HL-60/S4 (cell line): ENCODE measurements around the gene IDH2.
"Not testable (repeated sequence)": the region's sequence is repeated elsewhere in the genome, so short reads cannot be mapped to it uniquely, and the experiment has no call there.

Experiments
- in situ Hi-C: fragments of 300-500 bp; cut with MboI; formaldehyde crosslinking; loops from 2 replicates; pipeline ENCODE4 v1.14.3; 2022; ENCODE audit warnings: low sequenced_read_pairs

IDH2 gene

DNA sequence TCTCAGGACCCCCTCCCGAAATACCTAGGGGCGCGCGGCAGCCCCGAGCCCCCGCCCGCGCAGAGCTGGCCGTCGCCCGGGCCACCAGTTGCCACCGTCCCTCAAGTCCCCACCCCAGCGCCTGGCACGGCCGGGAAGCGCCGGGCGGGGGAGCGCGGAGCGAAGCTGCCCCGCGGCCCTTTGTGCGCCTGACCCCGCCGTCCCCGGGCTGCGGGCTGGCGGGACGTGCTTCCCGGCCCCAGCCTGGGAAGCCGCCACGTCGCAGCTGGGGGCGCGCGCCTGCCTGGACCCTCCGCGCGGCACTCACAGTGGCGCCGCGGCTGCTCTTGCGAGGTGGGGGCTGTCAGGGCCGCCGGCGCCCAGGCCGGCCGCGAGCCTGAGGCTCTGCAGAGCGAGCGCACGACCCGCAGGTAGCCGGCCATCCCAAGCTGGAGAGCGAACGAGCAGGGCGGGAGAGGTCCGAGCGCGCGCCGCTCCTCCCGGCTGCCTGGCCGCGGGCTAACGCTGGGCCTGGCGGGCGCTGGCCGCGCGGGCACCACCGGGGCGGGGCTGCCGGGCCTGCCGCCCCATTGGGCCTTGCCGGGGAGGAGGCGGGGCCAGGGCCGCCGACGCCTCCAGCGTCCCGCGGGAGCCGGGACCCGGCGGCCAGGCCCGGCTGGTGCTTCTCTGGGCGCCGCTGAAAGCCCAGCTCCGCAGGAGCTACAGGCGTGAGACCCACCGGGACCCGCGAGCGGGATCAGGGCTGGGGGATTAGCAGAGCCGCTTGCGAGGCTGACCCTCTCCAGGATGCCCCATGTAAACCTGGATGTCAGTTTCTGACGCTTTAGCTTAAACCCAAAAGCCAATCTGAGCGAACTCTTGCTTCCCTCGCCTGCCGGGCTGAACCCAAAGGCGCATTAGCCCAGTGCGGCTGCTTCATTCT lies at the start of gene IDH2:
Gene IDH2, minus strand, starts transcription at position 500 of the 922 bp plus-strand sequence. Its CDS starts 78 bp downstream, at position 422.
- in situ Hi-C loops = no loop called here

DNA sequence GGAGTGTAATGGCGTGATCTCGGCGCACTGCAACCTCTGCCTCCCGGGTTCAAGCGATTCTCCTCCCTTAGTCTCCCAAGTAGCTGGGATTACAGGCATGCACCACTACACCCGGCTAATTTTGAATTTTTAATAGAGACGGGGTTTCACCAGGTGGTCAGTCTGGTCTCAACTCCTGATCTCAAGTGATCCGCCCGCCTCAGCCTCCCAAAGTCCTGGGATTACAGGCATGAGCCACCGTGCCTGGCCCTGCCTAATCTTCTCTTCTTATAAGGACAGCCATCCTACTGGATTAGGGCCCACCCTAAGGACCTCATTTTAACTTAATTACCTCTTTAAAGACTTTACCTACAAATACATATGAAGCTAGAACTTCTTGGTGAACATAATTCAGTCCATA lies 48.3 kb upstream of the IDH2 start:
- in situ Hi-C loops = not testable (repeated sequence)

DNA sequence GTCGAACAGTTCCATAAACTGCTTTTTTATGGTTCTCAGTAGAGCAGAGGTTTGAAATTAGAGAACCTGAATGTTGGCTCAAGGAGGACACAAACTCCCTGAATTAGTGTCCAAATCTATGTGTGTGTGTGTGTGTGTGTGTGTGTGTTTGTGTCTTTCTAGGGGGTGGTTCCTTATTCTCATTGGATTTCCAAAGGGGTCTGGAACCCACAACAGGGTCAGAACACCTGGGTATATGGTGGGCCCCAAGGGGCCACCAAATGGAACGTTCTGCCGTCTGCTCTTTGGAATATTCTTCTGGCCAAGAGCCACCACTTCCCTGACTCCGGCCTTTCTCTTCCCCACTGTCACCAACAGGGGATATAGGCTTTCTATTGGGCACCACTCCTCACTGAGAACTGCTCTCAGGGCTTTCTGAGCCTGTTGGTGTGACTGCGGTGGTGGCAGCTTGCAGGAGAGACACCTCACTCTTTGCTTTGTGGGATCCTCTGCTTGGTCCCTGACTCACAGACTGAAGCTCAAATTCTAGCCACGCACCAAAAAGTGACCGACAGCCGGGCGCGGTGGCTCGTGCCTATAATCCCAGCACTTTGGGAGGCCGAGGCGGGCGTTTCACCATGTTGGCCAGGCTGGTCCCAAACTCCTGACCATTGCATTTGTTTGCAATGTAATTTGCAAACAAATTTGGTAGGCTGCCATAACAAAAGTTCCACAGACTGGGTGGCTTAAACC lies 47.5 kb upstream of the IDH2 start:
- in situ Hi-C loops = no loop called here

DNA sequence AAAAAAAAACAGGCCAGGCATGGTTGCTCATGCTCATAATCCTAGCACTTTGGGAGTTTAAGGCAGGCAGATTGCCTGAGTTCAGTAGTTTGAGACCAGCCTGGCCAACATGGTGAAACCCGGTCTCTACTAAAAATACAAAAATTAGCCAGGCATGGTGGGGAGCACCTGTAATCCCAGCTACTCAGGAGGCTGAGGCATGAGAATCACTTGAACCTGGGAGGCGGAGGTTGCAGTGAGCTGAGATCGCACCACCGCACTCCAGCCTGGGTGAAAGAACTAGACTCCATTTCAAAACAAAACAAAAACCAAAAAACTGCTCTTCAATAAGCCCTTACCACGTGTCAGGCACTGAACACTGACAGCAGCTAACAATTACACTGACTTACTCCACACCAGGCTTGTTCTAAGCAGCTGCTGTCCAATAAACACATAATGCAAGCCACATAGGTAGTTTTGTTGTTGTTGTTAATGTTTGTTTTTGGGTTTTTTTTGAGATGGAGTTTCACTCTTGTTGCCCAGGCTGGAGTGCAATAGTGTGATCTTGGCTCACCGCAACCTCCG lies 44.0 kb upstream of the IDH2 start:
- in situ Hi-C loops = not testable (repeated sequence)

DNA sequence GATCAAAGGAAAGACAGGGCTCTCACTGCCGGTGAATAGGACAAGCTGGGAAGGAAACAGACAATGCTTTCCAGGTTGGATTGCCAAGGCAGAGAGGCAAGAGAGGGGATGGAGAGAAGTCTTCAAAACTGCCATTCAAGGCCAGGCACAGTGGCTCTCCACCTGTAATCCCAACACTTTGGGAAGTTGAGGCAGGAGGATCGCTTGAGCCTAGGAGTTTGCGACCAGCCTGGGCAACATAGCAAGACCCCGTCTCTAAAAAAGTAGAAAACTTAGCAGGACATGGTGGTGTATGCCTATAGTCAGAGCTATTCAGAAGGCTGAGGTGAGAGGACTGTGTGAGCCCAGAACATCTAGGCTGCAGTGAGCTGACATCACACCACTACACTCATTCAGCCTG lies 43.5 kb upstream of the IDH2 start:
- in situ Hi-C loops = no loop called here

DNA sequence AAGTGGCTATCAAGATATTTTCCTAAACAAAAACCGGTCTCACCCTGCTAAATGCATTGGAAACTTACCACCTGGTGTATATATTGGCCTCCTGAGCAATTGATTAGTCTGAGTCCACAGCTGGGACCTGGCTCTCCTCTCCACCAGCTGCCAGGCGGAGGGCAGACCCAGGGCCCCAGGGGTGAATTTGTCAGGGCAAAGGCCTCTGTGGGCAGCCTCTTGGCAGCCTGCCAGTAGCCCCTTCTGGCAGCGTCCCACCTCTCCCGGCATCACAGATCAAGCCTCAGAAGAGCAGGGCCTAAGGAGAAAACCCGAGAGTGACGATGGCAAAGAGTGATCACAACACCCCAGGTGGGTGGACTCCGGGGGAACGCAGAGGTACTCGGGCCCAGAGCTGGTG lies 43.0 kb upstream of the IDH2 start:
- in situ Hi-C loops = no loop called here

DNA sequence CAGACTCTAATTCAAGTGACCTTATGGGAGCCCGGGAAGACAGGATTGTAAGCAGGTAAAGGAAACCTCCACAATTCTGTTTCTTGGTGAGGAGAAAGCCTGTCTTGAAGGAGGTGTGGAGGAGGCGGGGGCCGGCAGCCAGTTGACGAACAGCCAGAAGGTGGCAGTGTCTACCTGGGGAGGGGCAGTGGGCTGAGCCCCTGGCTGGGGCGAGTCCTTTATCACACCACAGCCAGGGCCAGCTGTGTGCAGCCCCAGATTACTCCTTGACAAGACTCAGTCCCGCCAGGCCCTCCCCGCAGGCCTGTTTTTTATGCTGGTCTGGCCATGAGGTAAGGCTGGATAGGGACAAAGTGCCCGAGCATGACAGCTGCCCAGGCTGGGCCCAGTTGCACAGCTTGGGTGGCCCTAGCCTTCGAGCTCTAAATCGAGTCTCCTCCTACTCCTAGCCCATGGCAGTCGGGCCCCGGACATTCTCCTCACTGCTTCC lies 40.9 kb upstream of the IDH2 start:
- in situ Hi-C loops = no loop called here

DNA sequence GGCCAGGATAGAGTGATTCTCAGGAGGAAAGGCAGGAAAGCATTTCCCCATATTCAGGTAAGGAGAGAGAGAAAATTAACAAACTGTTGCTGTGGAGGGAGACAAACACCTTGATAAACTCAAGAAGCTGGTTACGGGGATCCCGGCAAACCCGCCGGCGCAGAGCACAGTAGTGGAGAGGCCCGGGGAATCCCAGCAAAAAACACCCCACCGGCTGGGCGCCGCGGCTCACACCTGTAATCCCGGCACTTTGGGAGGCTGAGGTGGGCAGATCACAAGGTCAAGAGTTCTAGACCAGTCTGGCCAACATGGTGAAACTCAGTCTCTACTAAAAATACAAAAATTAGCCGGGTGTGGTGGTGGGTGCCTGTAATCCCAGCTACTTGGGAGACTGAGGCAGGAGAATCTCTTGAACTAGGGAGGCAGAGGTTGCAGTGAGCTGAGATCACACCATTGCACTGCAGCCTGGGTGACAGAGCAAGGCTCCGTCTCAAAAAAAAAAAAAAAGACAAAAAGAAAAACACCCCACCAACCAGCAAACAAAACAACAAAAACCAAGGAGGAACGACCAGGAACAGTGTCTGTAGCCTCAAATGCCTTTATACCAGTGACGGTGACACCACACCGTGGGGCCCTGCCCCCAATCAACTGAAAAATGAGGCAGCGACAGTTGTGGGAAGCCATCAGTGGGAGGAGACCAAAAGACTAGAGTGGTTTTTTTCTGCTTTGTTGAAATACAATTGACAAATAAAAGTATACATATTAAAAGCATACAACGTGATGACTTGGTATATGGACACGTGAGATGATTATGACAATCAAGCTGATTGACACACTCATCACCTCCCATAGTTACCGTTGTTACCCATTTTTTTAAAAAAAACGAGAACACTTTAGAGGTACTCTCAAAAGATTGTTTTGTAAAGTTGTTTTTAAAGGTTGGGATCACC lies 40.2 kb upstream of the IDH2 start:
- in situ Hi-C loops = no loop called here

DNA sequence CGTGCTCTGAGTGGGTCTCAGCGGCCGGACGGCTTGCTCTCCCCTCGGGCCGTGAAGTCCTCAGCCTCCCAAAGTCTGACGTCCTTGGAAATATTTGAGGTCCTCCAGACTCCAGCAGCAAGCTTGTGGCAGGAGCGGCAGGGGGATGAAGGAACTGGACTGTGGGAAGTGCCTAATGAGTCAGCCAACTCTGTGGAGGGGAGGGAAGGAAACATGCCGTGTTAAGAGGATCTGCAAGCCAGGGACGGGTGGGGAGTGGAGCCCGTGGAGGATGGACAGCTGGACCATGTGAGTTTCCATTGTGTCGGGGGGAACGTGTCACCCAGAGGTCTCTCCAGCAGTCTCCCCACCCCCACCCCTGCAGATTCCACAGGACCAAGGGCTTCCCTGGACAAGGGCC lies 39.4 kb upstream of the IDH2 start:
- in situ Hi-C loops = no loop called here

DNA sequence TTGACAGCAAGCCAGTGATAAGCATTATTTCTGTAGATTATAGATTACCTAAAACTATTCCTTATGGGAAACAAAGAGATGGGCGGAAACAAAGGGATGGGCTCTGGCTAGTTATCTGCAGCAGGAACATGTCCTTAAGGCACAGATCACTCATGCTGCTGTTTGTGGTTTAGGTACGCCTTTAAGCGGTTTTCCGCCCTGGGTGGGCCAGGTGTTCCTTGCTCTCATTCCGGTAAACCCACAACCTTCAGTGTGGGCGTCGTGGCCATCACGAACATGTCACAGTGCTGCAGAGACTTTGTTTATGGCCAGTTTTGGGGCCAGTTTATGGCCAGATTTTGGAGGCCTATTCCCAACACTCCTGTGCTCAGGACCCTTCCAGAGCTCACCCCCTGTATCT lies 37.3 kb upstream of the IDH2 start:
- in situ Hi-C loops = not testable (repeated sequence)

DNA sequence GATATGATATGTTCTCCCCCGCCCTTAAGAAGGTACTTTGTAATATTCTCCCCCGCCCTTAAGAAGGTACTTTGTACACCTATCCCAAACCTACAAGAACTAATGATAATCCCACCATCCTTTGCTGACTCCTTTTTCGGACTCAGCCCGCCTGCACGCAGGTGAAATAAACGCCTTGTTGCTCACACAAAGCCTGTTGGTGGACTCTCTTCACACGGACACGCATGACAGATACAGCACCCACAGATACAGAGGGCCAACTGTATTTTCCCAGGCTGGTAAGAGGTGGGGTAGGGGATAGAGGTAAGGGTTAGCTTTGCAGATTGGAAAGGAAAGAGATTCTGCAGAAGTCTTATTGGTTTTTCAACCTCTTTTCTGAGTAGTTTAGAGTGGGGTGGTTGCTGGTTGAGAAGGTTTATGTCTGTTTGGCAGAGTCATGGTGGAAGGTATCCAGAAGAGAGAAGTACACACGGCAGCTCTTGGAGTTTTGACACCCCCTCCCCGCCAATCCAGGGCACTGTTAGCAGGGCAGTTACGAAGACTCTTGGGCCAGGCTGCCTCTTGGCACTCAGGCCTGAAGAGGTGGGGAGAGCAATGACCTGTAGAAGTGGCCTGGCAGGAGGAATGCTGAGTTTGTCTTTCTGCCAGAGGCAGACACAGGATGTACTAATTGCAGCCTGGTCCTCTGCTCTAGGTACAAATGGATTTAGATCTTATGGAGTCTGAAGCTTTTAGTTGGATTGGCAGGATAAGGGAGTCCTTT lies 36.0 kb upstream of the IDH2 start:
- in situ Hi-C loops = no loop called here

DNA sequence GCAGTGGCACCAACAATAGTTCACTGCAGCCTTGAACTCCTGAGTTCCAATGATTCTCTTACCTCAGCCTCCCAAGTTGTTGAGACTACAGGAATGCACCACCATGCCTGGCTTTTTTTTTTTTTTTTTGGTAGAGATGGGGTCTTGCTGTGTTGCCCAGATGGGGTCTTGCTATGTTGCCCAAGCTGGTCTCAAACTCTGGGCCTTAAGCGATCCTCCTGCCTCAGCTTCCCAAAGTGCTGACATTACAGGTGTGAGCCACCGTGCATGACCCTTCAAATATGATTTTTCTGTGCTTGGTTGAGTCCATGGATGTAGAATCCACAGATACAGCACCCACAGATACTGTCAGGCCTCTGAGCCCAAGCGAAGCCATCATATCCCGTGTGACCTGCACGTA lies 30.2 kb upstream of the IDH2 start:
- in situ Hi-C loops = no loop called here

DNA sequence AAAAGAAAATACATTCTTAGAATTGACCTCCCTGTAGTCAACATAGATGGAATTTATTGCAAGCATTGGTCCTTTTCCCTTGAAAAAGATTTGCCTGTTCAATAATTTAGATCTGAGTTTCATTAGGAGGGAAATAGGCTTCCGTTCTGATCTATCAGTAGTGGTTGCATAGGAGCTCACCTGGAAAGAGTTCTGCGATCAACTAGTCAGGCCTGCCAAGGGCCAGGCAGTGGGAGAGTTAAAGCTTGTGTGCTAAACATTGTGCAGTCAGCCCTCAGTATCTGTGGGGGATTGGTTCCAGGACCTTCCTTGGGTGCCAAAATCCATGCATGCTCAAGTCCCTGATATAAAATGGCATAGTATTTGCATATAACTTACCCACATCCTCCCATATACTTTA lies 29.6 kb upstream of the IDH2 start:
- in situ Hi-C loops = no loop called here

DNA sequence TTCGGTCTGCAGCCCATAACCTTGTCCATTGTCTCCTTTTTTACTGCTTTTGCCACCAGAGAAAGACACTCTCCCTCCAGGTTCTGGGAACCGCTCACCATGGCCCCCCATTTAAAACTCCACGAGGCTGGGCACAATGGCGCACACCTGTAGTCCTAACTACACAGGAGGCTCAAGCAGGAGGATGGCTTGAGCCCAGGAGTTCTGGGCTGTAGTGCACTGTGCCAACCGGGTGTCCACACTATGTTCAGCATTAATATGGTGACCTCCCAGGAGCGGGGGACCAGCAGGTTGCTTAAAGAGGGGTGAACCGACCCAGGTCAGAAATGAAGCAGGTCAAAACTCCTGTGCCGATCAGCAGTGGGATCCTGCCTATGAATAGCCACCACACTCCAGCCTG lies 28.0 kb upstream of the IDH2 start:
- in situ Hi-C loops = no loop called here

DNA sequence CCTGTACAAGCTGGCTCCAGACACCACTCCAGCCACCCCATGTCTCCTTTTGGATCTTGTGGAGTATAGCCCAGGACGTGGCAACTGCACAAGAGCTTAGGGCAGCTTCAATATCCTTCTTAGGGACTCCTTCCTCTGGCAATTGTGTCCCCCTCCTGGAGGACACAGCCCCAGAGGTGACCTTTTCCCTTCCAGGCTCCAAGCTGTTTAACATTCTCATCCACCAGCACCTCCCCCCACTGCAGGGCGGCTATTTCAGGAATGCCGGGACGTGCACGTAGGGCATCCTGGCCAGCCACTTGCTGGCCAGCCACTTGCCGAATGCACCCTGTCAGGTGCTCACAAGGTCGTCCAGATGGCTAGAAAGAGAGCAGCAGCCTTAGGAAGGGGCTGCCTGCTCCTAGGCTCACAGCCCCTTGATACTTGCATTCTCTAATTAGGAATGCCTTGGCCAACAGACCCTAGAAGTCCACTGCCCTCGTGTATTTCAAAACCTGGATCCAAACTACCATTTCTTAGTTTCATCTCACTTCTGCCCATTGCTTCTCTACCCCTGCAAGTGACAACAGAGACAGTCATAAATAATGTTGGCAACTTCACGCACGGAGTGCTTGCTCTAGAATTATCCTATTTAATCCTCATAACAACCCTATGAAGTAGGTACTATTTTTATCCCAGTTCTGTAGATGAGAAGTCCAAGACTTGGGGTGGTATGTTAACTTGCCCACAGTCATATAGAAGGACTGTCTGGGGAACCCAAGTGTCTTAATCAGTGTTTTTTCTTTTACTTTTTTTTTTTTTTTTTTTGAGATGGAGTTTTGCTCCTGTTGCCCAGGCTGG lies 24.5 kb upstream of the IDH2 start:
- in situ Hi-C loops = no loop called here

DNA sequence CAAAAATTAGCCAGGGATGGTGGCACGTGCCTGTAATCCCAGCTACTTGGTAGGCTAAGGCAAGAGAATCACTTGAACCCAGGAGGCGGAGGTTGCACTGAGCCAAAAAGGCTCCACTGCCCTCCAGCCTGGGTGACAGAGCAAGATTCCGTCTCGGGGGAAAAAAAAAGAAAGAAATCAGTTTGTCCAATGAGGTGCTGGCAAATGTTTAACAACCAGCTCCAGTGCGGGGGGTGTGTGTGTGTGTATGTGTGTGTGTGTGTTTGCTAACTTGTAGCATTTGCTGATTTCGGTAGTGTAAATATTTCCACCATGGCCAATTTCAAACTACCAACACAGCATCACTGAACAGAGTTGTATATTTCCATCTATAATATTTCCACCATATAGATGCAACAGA lies 23.8 kb upstream of the IDH2 start:
- in situ Hi-C loops = no loop called here

DNA sequence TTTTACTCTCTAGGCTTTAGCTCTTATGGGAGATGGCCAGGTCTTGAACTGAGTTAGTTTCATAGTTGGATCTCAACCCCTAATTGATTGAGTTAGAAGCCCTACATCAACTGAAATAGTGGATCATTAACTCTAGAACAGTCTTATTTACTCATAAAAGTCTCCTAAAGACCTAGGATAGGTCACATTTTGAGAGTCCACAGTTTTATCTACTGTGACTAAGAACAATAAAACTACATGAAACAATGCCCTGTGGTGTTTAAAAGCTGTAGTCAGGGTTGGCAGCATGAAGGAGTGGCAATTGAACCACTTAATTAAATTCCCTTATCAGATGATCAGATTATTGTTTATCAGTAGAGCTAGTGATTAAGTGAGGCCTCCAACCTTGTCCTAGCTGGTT lies 22.2 kb upstream of the IDH2 start:
- in situ Hi-C loops = no loop called here

DNA sequence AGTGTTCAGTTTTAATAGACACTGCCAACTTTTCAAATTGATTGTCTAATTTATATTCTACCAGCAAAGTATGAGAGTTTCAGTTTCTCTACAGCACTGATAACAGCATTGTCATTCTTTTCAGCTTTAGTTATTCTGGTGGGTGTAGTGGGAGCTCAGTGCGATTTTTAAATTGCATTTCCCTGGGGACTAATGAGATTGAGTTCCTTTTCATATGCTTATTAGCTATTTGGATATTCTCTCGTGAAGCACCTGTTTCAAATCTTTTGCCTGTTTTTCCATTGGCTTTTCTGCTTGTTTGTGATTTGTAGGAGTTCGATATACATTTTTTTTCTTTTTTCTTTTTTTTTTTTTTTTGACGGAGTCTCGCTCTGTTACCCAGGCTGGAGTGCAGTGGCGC lies 18.8 kb upstream of the IDH2 start:
- in situ Hi-C loops = no loop called here

DNA sequence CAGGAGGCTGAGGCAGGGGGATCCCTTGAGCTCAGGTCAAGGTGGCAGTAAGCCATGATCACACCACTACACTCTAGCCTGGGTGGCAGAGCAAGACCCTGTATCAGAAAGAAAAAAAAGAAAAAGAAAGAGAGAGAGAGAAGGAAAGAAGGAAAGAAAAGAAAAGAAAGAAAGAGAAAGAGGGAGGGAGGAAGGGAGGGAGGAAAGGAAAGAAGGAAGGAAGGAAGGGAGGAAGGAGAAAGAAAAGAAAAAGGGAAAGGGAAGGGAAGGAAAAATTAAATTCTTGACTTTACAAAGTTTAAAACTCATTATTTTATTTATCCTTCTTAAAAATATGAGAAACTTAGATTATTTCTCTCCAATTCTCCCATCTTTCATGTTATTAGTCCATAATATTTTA lies 17.1 kb upstream of the IDH2 start:
- in situ Hi-C loops = no loop called here
